CD14-positive monocyte (primary cell): ENCODE results near the gene SLC39A1. TPM values are rescaled to one million over a fixed set of nuclear protein-coding genes. Genes with fewer than 3 reads are reported as not detected.

Source experiments
- DNase-seq, 3 donors: peaks; one replicate each; pipeline ENCODE4 v3.0.0-alpha.2; 2011 to 2022
- H2AFZ ChIP-seq: 2 replicates; pipeline ENCODE4 v1.6.0; 2012; ENCODE audit warnings: mild to moderate bottlenecking, low read depth, low read length, inconsistent platforms; ENCODE audit not compliant: insufficient read depth, poor library complexity, severe bottlenecking
- H3K27ac ChIP-seq, 2 donors: 1 replicate in 1 of 2; 2 replicates in 1 of 2; pipeline ENCODE4 v1.5.1; 2012 to 2013; ENCODE audit warnings: low read length in 2 of 2, control low read depth in 1 of 2, inconsistent platforms in 1 of 2, low read depth in 1 of 2, mild to moderate bottlenecking in 1 of 2
- H3K27me3 ChIP-seq, 2 donors: one replicate each; pipeline versions ENCODE4 v1.6.0 to v1.6.1; 2011 to 2013; ENCODE audit warnings: low read length in 2 of 2; ENCODE audit not compliant: control insufficient read depth in 2 of 2, insufficient read depth in 2 of 2
- H3K36me3 ChIP-seq, 2 donors: replicated peaks in 1 of 2; 1 replicate in 1 of 2; 2 replicates in 1 of 2; pipeline versions ENCODE4 v1.5.1 to v1.6.1; 2012 to 2013; ENCODE audit warnings: low read length in 2 of 2, control low read depth in 1 of 2, inconsistent platforms in 1 of 2, mild to moderate bottlenecking in 1 of 2; ENCODE audit not compliant: insufficient read depth in 2 of 2, control insufficient read depth in 1 of 2
- H3K4me1 ChIP-seq, 2 donors: 1 replicate in 1 of 2; 2 replicates in 1 of 2; pipeline versions ENCODE4 v1.5.1 to v1.6.1; 2012 to 2013; ENCODE audit warnings: low read length in 2 of 2, control low read depth in 1 of 2, inconsistent platforms in 1 of 2, mild to moderate bottlenecking in 1 of 2, moderate library complexity in 1 of 2; ENCODE audit not compliant: insufficient read depth in 2 of 2, control insufficient read depth in 1 of 2
- H3K4me2 ChIP-seq: replicated peaks from 2 replicates; pipeline ENCODE3; 2012; ENCODE audit warnings: low read length, moderate library complexity, mild to moderate bottlenecking; ENCODE audit not compliant: poor library complexity, severe bottlenecking; ENCODE audit errors: extremely low read depth
- H3K4me3 ChIP-seq, 3 experiments: fragments of 200-600 bp in 1 of 3; sonication (generic) in 1 of 3; replicated peaks in 1 of 3; 1 replicate in 2 of 3; 2 replicates in 1 of 3; pipeline ENCODE4 v1.5.1; 2011 to 2013; ENCODE audit warnings: low read length in 3 of 3, mild to moderate bottlenecking in 3 of 3, control low read depth in 2 of 3, low read depth in 2 of 3, inconsistent platforms in 1 of 3, moderate library complexity in 1 of 3
- H3K79me2 ChIP-seq: 2 replicates; pipeline ENCODE4 v1.6.0; 2012; ENCODE audit warnings: mild to moderate bottlenecking, control low read depth, inconsistent platforms, low read length, moderate library complexity; ENCODE audit not compliant: insufficient read depth
- H3K9ac ChIP-seq: 2 replicates; pipeline ENCODE4 v1.6.0; 2017; ENCODE audit warnings: low read length, mild to moderate bottlenecking; ENCODE audit not compliant: insufficient read depth, poor library complexity, severe bottlenecking
- H3K9me3 ChIP-seq, 2 donors: replicated peaks in 1 of 2; 1 replicate in 1 of 2; 2 replicates in 1 of 2; pipeline versions ENCODE4 v1.5.1 to v1.6.1; 2012 to 2013; ENCODE audit warnings: low read length in 2 of 2, control low read depth in 1 of 2; ENCODE audit not compliant: control insufficient read depth in 1 of 2, insufficient read depth in 1 of 2
- H4K20me1 ChIP-seq: 2 replicates; pipeline ENCODE4 v1.6.0; 2012; ENCODE audit warnings: mild to moderate bottlenecking, low read length, control low read depth, moderate library complexity; ENCODE audit not compliant: insufficient read depth
- H3K27ac Mint-ChIP-seq, 7 donors: one replicate each; pipeline ENCODE4 v1.8.0; 2020; ENCODE audit warnings: mild to moderate bottlenecking in 7 of 7, mixed read lengths in 7 of 7, moderate library complexity in 6 of 7, inconsistent platforms in 2 of 7
- H3K27me3 Mint-ChIP-seq, 3 donors: one replicate each; pipeline ENCODE4 v1.8.0; 2021 to 2022; ENCODE audit warnings: low read depth in 3 of 3, mild to moderate bottlenecking in 3 of 3, mixed read lengths in 3 of 3, moderate library complexity in 3 of 3, inconsistent platforms in 1 of 3
- H3K36me3 Mint-ChIP-seq, 2 donors: one replicate each; pipeline ENCODE4 v1.8.0; 2020; ENCODE audit warnings: mixed read lengths in 2 of 2, inconsistent platforms in 1 of 2, mild to moderate bottlenecking in 1 of 2
- H3K4me1 Mint-ChIP-seq: one replicate; pipeline ENCODE4 v1.8.0; 2020; ENCODE audit warnings: mild to moderate bottlenecking, mixed read lengths
- H3K4me3 Mint-ChIP-seq, 2 donors: one replicate each; pipeline ENCODE4 v1.8.0; 2020; ENCODE audit warnings: mild to moderate bottlenecking in 2 of 2, mixed read lengths in 2 of 2, moderate library complexity in 1 of 2
- H3K9me3 Mint-ChIP-seq, 7 donors: one replicate each; pipeline ENCODE4 v1.8.0; 2020 to 2022; ENCODE audit warnings: mixed read lengths in 7 of 7, mild to moderate bottlenecking in 6 of 7, moderate library complexity in 6 of 7, inconsistent platforms in 2 of 7
- WGBS: methylation state at CpG from one replicate; pipeline ENCODE4 v1.1.5; 2013; ENCODE audit warnings: missing lambda C conversion rate; ENCODE audit not compliant: insufficient coverage; 5-methylcytosine and 5-hydroxymethylcytosine counted together
- intact Hi-C, 2 donors: fragments of 100-400 bp; cut with micrococcal nuclease; formaldehyde crosslinking; loops; one replicate each; pipeline versions ENCODE4 v1.15.0 to v1.15.1; 2023
- polyA plus RNA-seq, 3 donors: library from polyadenylated mRNA; depleted of rRNA in 1 of 3; unstranded in 2 of 3; stranded (reverse) in 1 of 3; fragments of 300-500 nt in 2 of 3; fragments of >200 nt in 1 of 3; fragmentation: Illumina TruSeq in 2 of 3; gene quantifications; 1 replicate in 2 of 3; 2 replicates in 1 of 3; pipeline ENCODE4 v1.2.3, GENCODE V29; 2012 to 2021
- TF ChIP-seq, protein P1 (sequence below): fragments of 200-600 bp; IDR thresholded peaks from one replicate; pipeline ENCODE4 v1.8.0; 2022; ENCODE audit warnings: antibody characterized with exemption, mild to moderate bottlenecking

Gene SLC39A1
- polyA plus RNA-seq, 3 donors = 37.6 to 83.1 (median 82.1) TPM

GRCh38 chr1:153933955-153934354 is 29.4 kb downstream of the SLC39A1 start:
- Histone ChIP-seq H3K27ac (no peak overlapping the region), H3K4me2 (no peak overlapping the region), H3K4me1 (no peaks in the 10 kb centered on the region), H2AFZ (no peak overlapping the region), H3K79me2 (peaks cover 26% of the 10 kb centered on the region), H3K9ac (no peak overlapping the region), H3K4me3 (no peak overlapping the region), H3K9me3 (no peaks in the 10 kb centered on the region), H3K36me3 (peaks cover 89 to 97% of the 10 kb centered on the region in 2 donors), H3K27me3 (no peaks in the 10 kb centered on the region), H4K20me1 (peaks cover 88% of the 10 kb centered on the region)
- peaks cover 4% of the 10 kb centered on the region for H3K4me1 Mint-ChIP-seq
- H3K36me3 Mint-ChIP-seq = peaks cover 81 to 100% of the 10 kb centered on the region in 2 donors
- DNase-seq = no peak
- H3K9me3 Mint-ChIP-seq = no peaks in the 10 kb centered on the region
- 98% methylated on average over 9 of the region's 11 CpGs for WGBS
- no peak overlapping the region for H3K4me3 Mint-ChIP-seq
- H3K27ac Mint-ChIP-seq = peak overlapping the region in 2 of 7 donors; percentile 7 to 82
- peaks cover 0 to 5% (median 0%) of the 10 kb centered on the region in 3 donors for H3K27me3 Mint-ChIP-seq
- intact Hi-C loops = no loop called here
- TF ChIP-seq, protein P1, sequence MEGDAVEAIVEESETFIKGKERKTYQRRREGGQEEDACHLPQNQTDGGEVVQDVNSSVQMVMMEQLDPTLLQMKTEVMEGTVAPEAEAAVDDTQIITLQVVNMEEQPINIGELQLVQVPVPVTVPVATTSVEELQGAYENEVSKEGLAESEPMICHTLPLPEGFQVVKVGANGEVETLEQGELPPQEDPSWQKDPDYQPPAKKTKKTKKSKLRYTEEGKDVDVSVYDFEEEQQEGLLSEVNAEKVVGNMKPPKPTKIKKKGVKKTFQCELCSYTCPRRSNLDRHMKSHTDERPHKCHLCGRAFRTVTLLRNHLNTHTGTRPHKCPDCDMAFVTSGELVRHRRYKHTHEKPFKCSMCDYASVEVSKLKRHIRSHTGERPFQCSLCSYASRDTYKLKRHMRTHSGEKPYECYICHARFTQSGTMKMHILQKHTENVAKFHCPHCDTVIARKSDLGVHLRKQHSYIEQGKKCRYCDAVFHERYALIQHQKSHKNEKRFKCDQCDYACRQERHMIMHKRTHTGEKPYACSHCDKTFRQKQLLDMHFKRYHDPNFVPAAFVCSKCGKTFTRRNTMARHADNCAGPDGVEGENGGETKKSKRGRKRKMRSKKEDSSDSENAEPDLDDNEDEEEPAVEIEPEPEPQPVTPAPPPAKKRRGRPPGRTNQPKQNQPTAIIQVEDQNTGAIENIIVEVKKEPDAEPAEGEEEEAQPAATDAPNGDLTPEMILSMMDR = no peak

DNA sequence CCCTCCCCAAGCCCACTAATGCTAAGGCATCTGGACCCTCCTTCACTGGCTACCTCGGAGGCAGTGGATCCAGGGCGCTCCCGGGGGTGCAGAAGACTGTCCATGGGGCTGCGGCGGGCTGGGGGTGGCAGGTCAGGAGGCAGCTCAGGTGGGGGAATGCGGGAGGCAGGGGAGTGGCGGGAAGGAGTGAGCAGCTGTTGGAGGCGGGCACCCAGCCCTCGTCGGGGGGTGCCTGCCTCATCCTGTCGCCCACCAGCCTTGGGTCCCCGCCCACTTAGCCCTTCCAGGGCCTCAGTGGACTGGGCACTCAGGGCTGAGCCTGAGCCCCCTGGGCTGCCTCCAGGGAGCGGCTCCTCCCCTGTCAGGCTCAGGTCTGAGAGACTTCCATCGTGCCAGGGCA is 29.9 kb downstream of the SLC39A1 start:
- Mint-ChIP-seq H3K36me3 (peaks cover 79 to 97% of the 10 kb centered on the region in 2 donors), H3K27ac (peak overlapping the region in 1 of 7 donors; percentile 82), H3K9me3 (no peaks in the 10 kb centered on the region), H3K4me1 (peaks cover 8% of the 10 kb centered on the region), H3K4me3 (no peak overlapping the region), H3K27me3 (peaks cover 0 to 5% (median 0%) of the 10 kb centered on the region in 3 donors)
- H4K20me1 ChIP-seq = peaks cover 88% of the 10 kb centered on the region
- H3K79me2 ChIP-seq = peaks cover 23% of the 10 kb centered on the region
- H3K4me3 ChIP-seq = no peak overlapping the region
- TF ChIP-seq, protein P1 = no peak
- no peaks in the 10 kb centered on the region for H3K27me3 ChIP-seq
- intact Hi-C loops = no loop called here
- no peak overlapping the region for H3K27ac ChIP-seq
- H3K4me2 ChIP-seq = no peak overlapping the region
- no peaks in the 10 kb centered on the region for H3K4me1 ChIP-seq
- H3K9ac ChIP-seq = no peak overlapping the region
- WGBS = 95% methylated on average over 12 of the region's 14 CpGs
- no peak overlapping the region for H2AFZ ChIP-seq
- no peaks in the 10 kb centered on the region for H3K9me3 ChIP-seq
- peaks cover 84 to 94% of the 10 kb centered on the region in 2 donors for H3K36me3 ChIP-seq
- DNase-seq = no peak
